ENCODE measurements around the gene WRNIP1. TPM values are rescaled to one million over a fixed set of nuclear protein-coding genes. Genes with fewer than 3 reads are reported as not detected.

Gene WRNIP1
- total RNA-seq, 4 donors from 2014 or later = 66.0 to 75.6 (median 69.9) TPM

- no peak for TF ChIP-seq POLR2A (IDR thresholded peaks at IDR 0.05)
- no peak for TF ChIP-seq CTCF (IDR thresholded peaks at IDR 0.05)
- H3K9me3 ChIP-seq = no peaks in the 10 kb centered on the region
- intact Hi-C loops (cut with DNase I) = loop anchor here (5.0 kb wide), 1 partner anchor 1155 kb away; no protein-coding TSS in a partner anchor
- H3K36me3 ChIP-seq = no peaks in the 10 kb centered on the region
- H3K27me3 ChIP-seq = no peaks in the 10 kb centered on the region
- DNase-seq = no peak
- H3K4me1 ChIP-seq = peaks cover 0 to 6% (median 0%) of the 10 kb centered on the region in 3 donors
- no peak overlapping the region for H3K4me3 ChIP-seq
- 55 to 68% methylated on average over 3 of the region's 3 CpGs for WGBS, 2 donors
- no peak overlapping the region for H3K27ac ChIP-seq
Observed at GRCh38 chr6:2751871-2752270, 13.3 kb upstream of the WRNIP1 start.

- WGBS, 2 donors = 79 to 80% methylated on average over 5 of the region's 5 CpGs
- no peak for TF ChIP-seq POLR2A (IDR thresholded peaks at IDR 0.05)
- no peak for TF ChIP-seq CTCF (IDR thresholded peaks at IDR 0.05)
- Histone ChIP-seq H3K4me1 (peaks cover 0 to 6% (median 0%) of the 10 kb centered on the region in 3 donors), H3K4me3 (no peak overlapping the region), H3K36me3 (no peaks in the 10 kb centered on the region), H3K27ac (no peak overlapping the region), H3K9me3 (no peaks in the 10 kb centered on the region), H3K27me3 (no peaks in the 10 kb centered on the region)
- no peak for DNase-seq
- intact Hi-C loops (cut with DNase I) = loop anchor here (5.0 kb wide), 1 partner anchor 1155 kb away; no protein-coding TSS in a partner anchor
Observed at GRCh38 chr6:2752477-2753109, 12.6 kb upstream of the WRNIP1 start.

- TF ChIP-seq CTCF (IDR thresholded peaks at IDR 0.05) = no peak
- TF ChIP-seq POLR2A (IDR thresholded peaks at IDR 0.05) = no peak
- H3K36me3 ChIP-seq = no peaks in the 10 kb centered on the region
- no peak overlapping the region for H3K4me3 ChIP-seq
- no peaks in the 10 kb centered on the region for H3K9me3 ChIP-seq
- peaks cover 0 to 6% (median 0%) of the 10 kb centered on the region in 3 donors for H3K4me1 ChIP-seq
- DNase-seq = no peak
- intact Hi-C loops (cut with DNase I) = loop anchor here (5.0 kb wide), 1 partner anchor 1156 kb away; no protein-coding TSS in a partner anchor
- WGBS, 2 donors = 80 to 85% methylated on average over 7 of the region's 7 CpGs
- no peak overlapping the region for H3K27ac ChIP-seq
- H3K27me3 ChIP-seq = no peaks in the 10 kb centered on the region
Observed at GRCh38 chr6:2753110-2753489, 12.1 kb upstream of the WRNIP1 start.

- Histone ChIP-seq H3K27me3 (no peaks in the 10 kb centered on the region), H3K9me3 (no peaks in the 10 kb centered on the region), H3K4me1 (peaks cover 0 to 6% (median 0%) of the 10 kb centered on the region in 3 donors), H3K36me3 (no peaks in the 10 kb centered on the region), H3K27ac (no peak overlapping the region), H3K4me3 (no peak overlapping the region)
- intact Hi-C loops (cut with DNase I) = loop anchor here (5.0 kb wide), 1 partner anchor 1156 kb away; no protein-coding TSS in a partner anchor
- TF ChIP-seq POLR2A (IDR thresholded peaks at IDR 0.05) (no peak), CTCF (IDR thresholded peaks at IDR 0.05) (no peak)
- no peak for DNase-seq
Observed at GRCh38 chr6:2753743-2754142, 11.4 kb upstream of the WRNIP1 start.

- Histone ChIP-seq H3K27me3 (no peaks in the 10 kb centered on the region), H3K36me3 (no peaks in the 10 kb centered on the region), H3K4me3 (no peak overlapping the region), H3K4me1 (peaks cover 0 to 6% (median 0%) of the 10 kb centered on the region in 3 donors), H3K9me3 (no peaks in the 10 kb centered on the region), H3K27ac (no peak overlapping the region)
- intact Hi-C loops (cut with DNase I) = loop anchor here (5.0 kb wide), 1 partner anchor 1157 kb away; no protein-coding TSS in a partner anchor
- WGBS, 2 donors = 79 to 88% methylated on average over 2 to 3 of the region's 3 CpGs
- TF ChIP-seq POLR2A (IDR thresholded peaks at IDR 0.05) = no peak
- no peak for TF ChIP-seq CTCF (IDR thresholded peaks at IDR 0.05)
- no peak for DNase-seq
Observed at GRCh38 chr6:2754393-2754792, 10.8 kb upstream of the WRNIP1 start.

Measured in esophagus squamous epithelium (tissue), 5 donors.